ENCODE results near the gene QRICH1. TPM values are rescaled to one million over a fixed set of nuclear protein-coding genes. Genes with fewer than 3 reads are reported as not detected.

QRICH1 gene
- polyA plus RNA-seq, 3 donors = 9.3 to 150 (median 16.1) TPM

DNA sequence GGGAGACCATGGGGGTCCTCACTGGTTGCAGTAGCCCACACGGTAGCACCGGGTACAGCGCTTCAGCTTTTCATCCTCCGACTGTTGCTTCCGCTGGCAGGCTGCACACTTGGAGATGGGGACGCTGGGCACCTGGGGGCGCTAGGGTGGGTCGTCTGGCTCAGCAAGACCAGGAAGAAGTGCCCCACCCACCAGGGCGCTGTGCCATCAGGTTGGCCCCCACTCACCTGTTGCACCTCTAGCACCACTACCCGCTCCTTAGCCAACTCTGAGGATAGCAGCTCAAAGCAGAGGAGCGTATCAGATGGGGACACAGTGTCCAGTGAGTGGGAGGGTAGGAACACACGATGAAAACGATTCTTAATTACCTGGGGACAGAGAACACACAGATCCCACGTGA, 18.4 kb upstream of the QRICH1 start:
- H4K20me1 ChIP-seq (ENCODE audit: insufficient read depth, low read length) = peaks cover 3% of the 10 kb centered on the region
- no peaks in the 10 kb centered on the region for H3K27me3 ChIP-seq (ENCODE audit: control insufficient read depth in 2 of 2, insufficient read depth in 2 of 2, low read length in 2 of 2)
- H3K27ac ChIP-seq (ENCODE audit: low read depth in 1 of 2, low read length in 2 of 2) = no peak overlapping the region
- H3K27me3 Mint-ChIP-seq (ENCODE audit: low read depth in 3 of 3) = no peaks in the 10 kb centered on the region
- H3K79me2 ChIP-seq (ENCODE audit: insufficient read depth, low read length) = peaks cover 4% of the 10 kb centered on the region
- no peaks in the 10 kb centered on the region for H3K4me1 Mint-ChIP-seq
- H3K36me3 ChIP-seq (replicated peaks in 1 of 2; ENCODE audit: control insufficient read depth in 1 of 2, insufficient read depth in 2 of 2, low read length in 2 of 2) = peaks cover 92 to 98% of the 10 kb centered on the region in 2 donors
- WGBS (ENCODE audit: insufficient coverage) = 95% methylated on average over 9 of the region's 14 CpGs
- intact Hi-C loops (cut with micrococcal nuclease) = no loop called here
- TF ChIP-seq, protein P1, sequence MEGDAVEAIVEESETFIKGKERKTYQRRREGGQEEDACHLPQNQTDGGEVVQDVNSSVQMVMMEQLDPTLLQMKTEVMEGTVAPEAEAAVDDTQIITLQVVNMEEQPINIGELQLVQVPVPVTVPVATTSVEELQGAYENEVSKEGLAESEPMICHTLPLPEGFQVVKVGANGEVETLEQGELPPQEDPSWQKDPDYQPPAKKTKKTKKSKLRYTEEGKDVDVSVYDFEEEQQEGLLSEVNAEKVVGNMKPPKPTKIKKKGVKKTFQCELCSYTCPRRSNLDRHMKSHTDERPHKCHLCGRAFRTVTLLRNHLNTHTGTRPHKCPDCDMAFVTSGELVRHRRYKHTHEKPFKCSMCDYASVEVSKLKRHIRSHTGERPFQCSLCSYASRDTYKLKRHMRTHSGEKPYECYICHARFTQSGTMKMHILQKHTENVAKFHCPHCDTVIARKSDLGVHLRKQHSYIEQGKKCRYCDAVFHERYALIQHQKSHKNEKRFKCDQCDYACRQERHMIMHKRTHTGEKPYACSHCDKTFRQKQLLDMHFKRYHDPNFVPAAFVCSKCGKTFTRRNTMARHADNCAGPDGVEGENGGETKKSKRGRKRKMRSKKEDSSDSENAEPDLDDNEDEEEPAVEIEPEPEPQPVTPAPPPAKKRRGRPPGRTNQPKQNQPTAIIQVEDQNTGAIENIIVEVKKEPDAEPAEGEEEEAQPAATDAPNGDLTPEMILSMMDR (IDR thresholded peaks at IDR 0.05) = no peak
- peaks cover 84 to 91% of the 10 kb centered on the region in 2 donors for H3K36me3 Mint-ChIP-seq
- H3K4me3 Mint-ChIP-seq = no peak overlapping the region
- H3K4me3 ChIP-seq (replicated peaks in 1 of 3; ENCODE audit: low read depth in 2 of 3, low read length in 3 of 3) = no peak overlapping the region
- no peak overlapping the region for H3K4me2 ChIP-seq (replicated peaks; ENCODE audit: extremely low read depth, low read length, poor library complexity, severe bottlenecking)
- no peak for DNase-seq
- no peak overlapping the region for H3K9ac ChIP-seq (ENCODE audit: insufficient read depth, low read length, poor library complexity, severe bottlenecking)
- H3K9me3 ChIP-seq (replicated peaks in 1 of 2; ENCODE audit: control insufficient read depth in 1 of 2, insufficient read depth in 1 of 2, low read length in 2 of 2) = no peaks in the 10 kb centered on the region
- H3K27ac Mint-ChIP-seq = peak overlapping the region in 1 of 7 donors; percentile 50
- H2AFZ ChIP-seq (ENCODE audit: insufficient read depth, low read depth, low read length, poor library complexity, severe bottlenecking) = no peak overlapping the region
- H3K4me1 ChIP-seq (ENCODE audit: control insufficient read depth in 1 of 2, insufficient read depth in 2 of 2, low read length in 2 of 2) = no peaks in the 10 kb centered on the region
- no peaks in the 10 kb centered on the region for H3K9me3 Mint-ChIP-seq

DNA sequence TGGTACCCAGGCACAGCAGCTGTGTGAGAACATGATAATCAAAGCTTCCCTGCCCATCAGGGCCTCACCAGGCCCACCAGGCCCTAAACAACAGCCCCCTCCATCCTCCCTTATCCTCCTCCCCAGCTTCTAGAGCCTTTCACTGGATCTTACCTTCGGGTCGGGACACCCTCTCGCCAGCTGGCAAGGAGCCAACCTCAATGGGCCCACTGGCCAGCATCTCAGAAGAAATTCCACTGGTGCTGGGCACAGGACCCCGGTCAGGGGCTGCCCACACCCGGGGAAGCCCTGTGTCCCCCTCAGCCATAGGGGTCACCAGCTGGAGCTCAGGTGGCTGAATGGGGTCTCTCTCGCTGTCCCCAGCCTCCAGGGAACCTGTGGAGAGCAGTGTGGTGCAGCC, 17.5 kb upstream of the QRICH1 start:
- Histone ChIP-seq H3K4me3 (replicated peaks in 1 of 3; ENCODE audit: low read depth in 2 of 3, low read length in 3 of 3) (no peak overlapping the region), H3K4me2 (replicated peaks; ENCODE audit: extremely low read depth, low read length, poor library complexity, severe bottlenecking) (no peak overlapping the region), H3K27ac (ENCODE audit: low read depth in 1 of 2, low read length in 2 of 2) (no peak overlapping the region), H4K20me1 (ENCODE audit: insufficient read depth, low read length) (no peaks in the 10 kb centered on the region), H3K9ac (ENCODE audit: insufficient read depth, low read length, poor library complexity, severe bottlenecking) (no peak overlapping the region), H2AFZ (ENCODE audit: insufficient read depth, low read depth, low read length, poor library complexity, severe bottlenecking) (no peak overlapping the region), H3K9me3 (replicated peaks in 1 of 2; ENCODE audit: control insufficient read depth in 1 of 2, insufficient read depth in 1 of 2, low read length in 2 of 2) (no peaks in the 10 kb centered on the region), H3K79me2 (ENCODE audit: insufficient read depth, low read length) (no peaks in the 10 kb centered on the region), H3K4me1 (ENCODE audit: control insufficient read depth in 1 of 2, insufficient read depth in 2 of 2, low read length in 2 of 2) (no peaks in the 10 kb centered on the region), H3K36me3 (replicated peaks in 1 of 2; ENCODE audit: control insufficient read depth in 1 of 2, insufficient read depth in 2 of 2, low read length in 2 of 2) (peaks cover 83 to 91% of the 10 kb centered on the region in 2 donors), H3K27me3 (ENCODE audit: control insufficient read depth in 2 of 2, insufficient read depth in 2 of 2, low read length in 2 of 2) (no peaks in the 10 kb centered on the region)
- Mint-ChIP-seq H3K27me3 (ENCODE audit: low read depth in 3 of 3) (no peaks in the 10 kb centered on the region), H3K4me1 (no peaks in the 10 kb centered on the region), H3K4me3 (no peak overlapping the region), H3K27ac (no peak overlapping the region), H3K36me3 (peaks cover 79 to 91% of the 10 kb centered on the region in 2 donors), H3K9me3 (no peaks in the 10 kb centered on the region)
- DNase-seq = no peak
- 98% methylated on average over 6 of the region's 6 CpGs for WGBS (ENCODE audit: insufficient coverage)
- TF ChIP-seq, protein P1 (IDR thresholded peaks at IDR 0.05) = no peak
- intact Hi-C loops (cut with micrococcal nuclease) = no loop called here

All from CD14-positive monocyte (primary cell).